GM23338 (cell line): ENCODE results near the gene EVC. TPM values are rescaled to one million over a fixed set of nuclear protein-coding genes. Genes with fewer than 3 reads are reported as not detected.

Source experiments
- ATAC-seq: fragments of 200-7000 bp; cut with Tn5 transposase; 3 replicates; pipeline ENCODE4 v1.9.1; 2020
- DNase-seq: peaks from one replicate; pipeline ENCODE4 v3.0.0-alpha.2; 2015; ENCODE audit warnings: low spot score
- H2AFZ ChIP-seq: fragments of 200-600 bp; sonication (generic); 2 replicates; pipeline ENCODE4 v1.8.0; 2016; ENCODE audit warnings: antibody characterized with exemption, mild to moderate bottlenecking, moderate library complexity
- H3F3A ChIP-seq: fragments of 200-600 bp; sonication (generic); replicated peaks from 2 replicates; pipeline ENCODE4 v1.8.0; 2017; ENCODE audit warnings: antibody characterized with exemption, mixed run types, low read depth
- H3K27ac ChIP-seq: fragments of 200-600 bp; sonication (generic); 2 replicates; pipeline ENCODE4 v1.6.1; 2016; ENCODE audit warnings: low read depth
- H3K27me3 ChIP-seq: fragments of 200-600 bp; sonication (generic); 2 replicates; pipeline ENCODE4 v1.8.0; 2016; ENCODE audit warnings: mild to moderate bottlenecking, mixed run types, moderate library complexity; ENCODE audit not compliant: insufficient read depth
- H3K36me3 ChIP-seq: fragments of 200-600 bp; sonication (generic); 2 replicates; pipeline ENCODE4 v1.8.0; 2016; ENCODE audit warnings: mild to moderate bottlenecking; ENCODE audit not compliant: insufficient read depth
- H3K4me1 ChIP-seq: fragments of 200-600 bp; sonication (generic); 2 replicates; pipeline ENCODE4 v1.8.0; 2016; ENCODE audit warnings: mild to moderate bottlenecking, moderate library complexity; ENCODE audit not compliant: insufficient read depth
- H3K4me2 ChIP-seq: fragments of 200-600 bp; sonication (generic); 2 replicates; pipeline ENCODE4 v1.7.1; 2017; ENCODE audit warnings: mixed run types
- H3K4me3 ChIP-seq: fragments of 200-600 bp; sonication (generic); 2 replicates; pipeline ENCODE4 v1.6.1; 2016; ENCODE audit warnings: mixed run types
- H3K79me2 ChIP-seq: fragments of 200-600 bp; sonication (generic); replicated peaks from 2 replicates; pipeline ENCODE4 v1.8.0; 2017; ENCODE audit warnings: mild to moderate bottlenecking; ENCODE audit not compliant: insufficient read depth
- H3K9me2 ChIP-seq: fragments of 200-600 bp; sonication (generic); 2 replicates; pipeline ENCODE4 v1.8.0; 2017; ENCODE audit not compliant: insufficient read depth
- H4K20me1 ChIP-seq: fragments of 200-600 bp; sonication (generic); replicated peaks from 2 replicates; pipeline ENCODE4 v1.8.0; 2017; ENCODE audit warnings: mild to moderate bottlenecking; ENCODE audit not compliant: insufficient read depth
- H3K27ac Mint-ChIP-seq: 2 replicates; pipeline ENCODE4 v1.8.0; 2020; ENCODE audit warnings: inconsistent platforms, mild to moderate bottlenecking, moderate library complexity, mixed read lengths
- H3K27me3 Mint-ChIP-seq: 3 replicates; pipeline ENCODE4 v1.8.0; 2022; ENCODE audit warnings: low read depth, mild to moderate bottlenecking, moderate library complexity, mixed read lengths, inconsistent platforms; ENCODE audit not compliant: insufficient read depth, poor library complexity
- H3K36me3 Mint-ChIP-seq: 3 replicates; pipeline ENCODE4 v1.8.0; 2021; ENCODE audit warnings: low read depth, mild to moderate bottlenecking, inconsistent platforms, moderate library complexity, mixed read lengths
- H3K4me1 Mint-ChIP-seq: 3 replicates; pipeline ENCODE4 v1.8.0; 2020; ENCODE audit warnings: mild to moderate bottlenecking, inconsistent platforms, mixed read lengths
- H3K4me3 Mint-ChIP-seq: 3 replicates; pipeline ENCODE4 v1.8.0; 2021; ENCODE audit warnings: moderate library complexity, mild to moderate bottlenecking, inconsistent platforms, mixed read lengths
- H3K9me3 Mint-ChIP-seq: 3 replicates; pipeline ENCODE4 v1.8.0; 2020; ENCODE audit warnings: moderate library complexity, mild to moderate bottlenecking, inconsistent platforms, mixed read lengths
- CREB1 ChIP-seq: fragments of 250-450 bp; sonication (Bioruptor Pico); IDR thresholded peaks from 2 replicates; pipeline ENCODE4 v1.5.0; 2020; ENCODE audit warnings: low read depth, mild to moderate bottlenecking, moderate library complexity
- CTCF ChIP-seq, 2 experiments: fragments of 200-600 bp in 1 of 2; sonication (generic) in 1 of 2; conservative IDR thresholded peaks; 2 replicates each; pipeline versions ENCODE4 v1.5.1 to v1.6.1; 2016 to 2017; ENCODE audit warnings: antibody characterized with exemption in 2 of 2, low read depth in 2 of 2, mild to moderate bottlenecking in 2 of 2, moderate library complexity in 1 of 2
- ETS1 ChIP-seq: IDR thresholded peaks from 2 replicates; pipeline ENCODE4 v1.6.1; 2016; ENCODE audit warnings: antibody characterized with exemption
- EZH2 ChIP-seq: fragments of 200-600 bp; sonication (generic); IDR thresholded peaks from one replicate; pipeline ENCODE4 v1.8.0; 2017; ENCODE audit warnings: antibody characterized with exemption, mild to moderate bottlenecking, low read depth; ENCODE audit not compliant: unreplicated experiment
- EZH2phosphoT487 ChIP-seq: fragments of 200-600 bp; sonication (generic); IDR thresholded peaks from one replicate; pipeline ENCODE4 v1.8.1; 2018; ENCODE audit warnings: antibody characterized with exemption; ENCODE audit not compliant: unreplicated experiment
- JUNB ChIP-seq: IDR thresholded peaks from one replicate; pipeline ENCODE4 v1.6.1; 2016; ENCODE audit warnings: antibody characterized with exemption; ENCODE audit not compliant: unreplicated experiment
- NANOG ChIP-seq: IDR thresholded peaks from 2 replicates; pipeline ENCODE4 v1.6.1; 2016; ENCODE audit warnings: antibody characterized with exemption, borderline replicate concordance
- POLR2AphosphoS5 ChIP-seq: IDR thresholded peaks from 2 replicates; pipeline ENCODE4 v1.6.1; 2016; ENCODE audit warnings: antibody characterized with exemption, low read depth
- REST ChIP-seq: IDR thresholded peaks from one replicate; pipeline ENCODE4 v1.6.1; 2018; ENCODE audit warnings: antibody characterized with exemption; ENCODE audit not compliant: unreplicated experiment
- STAT1 ChIP-seq: IDR thresholded peaks from one replicate; pipeline ENCODE4 v1.6.1; 2016; ENCODE audit warnings: antibody characterized with exemption; ENCODE audit not compliant: unreplicated experiment
- ZNF114 ChIP-seq: fragments of 250-450 bp; sonication (Bioruptor Pico); IDR thresholded peaks from 2 replicates; pipeline ENCODE4 v1.5.0; 2020; ENCODE audit warnings: mild to moderate bottlenecking, moderate library complexity
- ZNF331 ChIP-seq: fragments of 250-450 bp; sonication (Bioruptor Pico); IDR thresholded peaks from 2 replicates; pipeline ENCODE4 v1.5.0; 2020; ENCODE audit warnings: low read depth, mild to moderate bottlenecking, moderate library complexity
- ZNF462 ChIP-seq: fragments of 250-450 bp; sonication (Bioruptor Pico); IDR thresholded peaks from 2 replicates; pipeline ENCODE4 v1.5.0; 2020; ENCODE audit warnings: mild to moderate bottlenecking, moderate library complexity
- polyA plus RNA-seq: library from polyadenylated mRNA; unstranded; fragments of >200 nt; fragmentation: Nextera tagmentation; extraction: Ambion mirVana; gene quantifications from 2 replicates; pipeline ENCODE4 v1.2.1, GENCODE V29; 2016
- total RNA-seq: library from RNA; depleted of rRNA; stranded (reverse); fragments of >200 nt; shearing (Covaris generic); gene quantifications from 2 replicates; pipeline ENCODE4 v1.2.3, GENCODE V29; 2014

EVC gene
- total and polyA plus RNA-seq, 2 experiments from 2014 or later = 1.7 to 12.8 TPM

- no peaks in the 10 kb centered on the region for H3K79me2 ChIP-seq
- DNase-seq (no peak), ATAC-seq (no peak)
- H3K27ac Mint-ChIP-seq = no peak overlapping the region
- H3K9me2 ChIP-seq = no peaks in the 10 kb centered on the region
- H3K4me2 ChIP-seq = no peak overlapping the region
- H3F3A ChIP-seq = no peaks in the 10 kb centered on the region
- no peak overlapping the region for H3K4me3 ChIP-seq
- no peaks in the 10 kb centered on the region for H3K4me1 Mint-ChIP-seq
- no peak overlapping the region for H3K4me3 Mint-ChIP-seq
- H3K9me3 Mint-ChIP-seq = peaks cover 3% of the 10 kb centered on the region; the same call in 2 of the 3 replicates
- H3K27me3 Mint-ChIP-seq = peaks cover 2% of the 10 kb centered on the region
- H3K4me1 ChIP-seq = no peaks in the 10 kb centered on the region
- H3K27ac ChIP-seq = no peak overlapping the region
- H2AFZ ChIP-seq = no peak overlapping the region
- H4K20me1 ChIP-seq = no peaks in the 10 kb centered on the region; the same call in 1 of the 2 replicates
- peaks cover 26% of the 10 kb centered on the region for H3K36me3 Mint-ChIP-seq
- H3K27me3 ChIP-seq = no peaks in the 10 kb centered on the region
- 0 out of 2 replicates have a peak, but pooled peaks cover 6% of the 10 kb centered on the region for H3K36me3 ChIP-seq
- TF ChIP-seq ETS1 (no peak), REST (no peak), STAT1 (no peak), CTCF (conservative IDR thresholded peaks at IDR 0.05; ENCODE audit: low read depth in 2 of 2) (no peak), ZNF114 (no peak), ZNF331 (no peak), ZNF462 (CRISPR knock-in tag) (no peak), JUNB (no peak), EZH2 (no peak), EZH2phosphoT487 (no peak), POLR2AphosphoS5 (no peak), NANOG (no peak), CREB1 (no peak)
Measured at GRCh38 chr4:5662555-5662954, 48.4 kb upstream of the EVC start.
